GM23338 (cell line): Measurements from ENCODE around the gene NIBAN1. TPM values are rescaled to one million over a fixed set of nuclear protein-coding genes. Genes with fewer than 3 reads are reported as not detected.

Experiments
- ATAC-seq: fragments of 200-7000 bp; cut with Tn5 transposase; 3 replicates; pipeline ENCODE4 v1.9.1; 2020
- DNase-seq: peaks from one replicate; pipeline ENCODE4 v3.0.0-alpha.2; 2015; ENCODE audit warnings: low spot score
- H2AFZ ChIP-seq: fragments of 200-600 bp; sonication (generic); 2 replicates; pipeline ENCODE4 v1.8.0; 2016; ENCODE audit warnings: antibody characterized with exemption, mild to moderate bottlenecking, moderate library complexity
- H3F3A ChIP-seq: fragments of 200-600 bp; sonication (generic); replicated peaks from 2 replicates; pipeline ENCODE4 v1.8.0; 2017; ENCODE audit warnings: antibody characterized with exemption, mixed run types, low read depth
- H3K27ac ChIP-seq: fragments of 200-600 bp; sonication (generic); 2 replicates; pipeline ENCODE4 v1.6.1; 2016; ENCODE audit warnings: low read depth
- H3K27me3 ChIP-seq: fragments of 200-600 bp; sonication (generic); 2 replicates; pipeline ENCODE4 v1.8.0; 2016; ENCODE audit warnings: mild to moderate bottlenecking, mixed run types, moderate library complexity; ENCODE audit not compliant: insufficient read depth
- H3K36me3 ChIP-seq: fragments of 200-600 bp; sonication (generic); 2 replicates; pipeline ENCODE4 v1.8.0; 2016; ENCODE audit warnings: mild to moderate bottlenecking; ENCODE audit not compliant: insufficient read depth
- H3K4me1 ChIP-seq: fragments of 200-600 bp; sonication (generic); 2 replicates; pipeline ENCODE4 v1.8.0; 2016; ENCODE audit warnings: mild to moderate bottlenecking, moderate library complexity; ENCODE audit not compliant: insufficient read depth
- H3K4me2 ChIP-seq: fragments of 200-600 bp; sonication (generic); 2 replicates; pipeline ENCODE4 v1.7.1; 2017; ENCODE audit warnings: mixed run types
- H3K4me3 ChIP-seq: fragments of 200-600 bp; sonication (generic); 2 replicates; pipeline ENCODE4 v1.6.1; 2016; ENCODE audit warnings: mixed run types
- H3K79me2 ChIP-seq: fragments of 200-600 bp; sonication (generic); replicated peaks from 2 replicates; pipeline ENCODE4 v1.8.0; 2017; ENCODE audit warnings: mild to moderate bottlenecking; ENCODE audit not compliant: insufficient read depth
- H3K9me2 ChIP-seq: fragments of 200-600 bp; sonication (generic); 2 replicates; pipeline ENCODE4 v1.8.0; 2017; ENCODE audit not compliant: insufficient read depth
- H4K20me1 ChIP-seq: fragments of 200-600 bp; sonication (generic); replicated peaks from 2 replicates; pipeline ENCODE4 v1.8.0; 2017; ENCODE audit warnings: mild to moderate bottlenecking; ENCODE audit not compliant: insufficient read depth
- H3K27ac Mint-ChIP-seq: 2 replicates; pipeline ENCODE4 v1.8.0; 2020; ENCODE audit warnings: inconsistent platforms, mild to moderate bottlenecking, moderate library complexity, mixed read lengths
- H3K27me3 Mint-ChIP-seq: 3 replicates; pipeline ENCODE4 v1.8.0; 2022; ENCODE audit warnings: low read depth, mild to moderate bottlenecking, moderate library complexity, mixed read lengths, inconsistent platforms; ENCODE audit not compliant: insufficient read depth, poor library complexity
- H3K36me3 Mint-ChIP-seq: 3 replicates; pipeline ENCODE4 v1.8.0; 2021; ENCODE audit warnings: low read depth, mild to moderate bottlenecking, inconsistent platforms, moderate library complexity, mixed read lengths
- H3K4me1 Mint-ChIP-seq: 3 replicates; pipeline ENCODE4 v1.8.0; 2020; ENCODE audit warnings: mild to moderate bottlenecking, inconsistent platforms, mixed read lengths
- H3K4me3 Mint-ChIP-seq: 3 replicates; pipeline ENCODE4 v1.8.0; 2021; ENCODE audit warnings: moderate library complexity, mild to moderate bottlenecking, inconsistent platforms, mixed read lengths
- H3K9me3 Mint-ChIP-seq: 3 replicates; pipeline ENCODE4 v1.8.0; 2020; ENCODE audit warnings: moderate library complexity, mild to moderate bottlenecking, inconsistent platforms, mixed read lengths
- CREB1 ChIP-seq: fragments of 250-450 bp; sonication (Bioruptor Pico); IDR thresholded peaks from 2 replicates; pipeline ENCODE4 v1.5.0; 2020; ENCODE audit warnings: low read depth, mild to moderate bottlenecking, moderate library complexity
- EZH2phosphoT487 ChIP-seq: fragments of 200-600 bp; sonication (generic); IDR thresholded peaks from one replicate; pipeline ENCODE4 v1.8.1; 2018; ENCODE audit warnings: antibody characterized with exemption; ENCODE audit not compliant: unreplicated experiment
- JUNB ChIP-seq: IDR thresholded peaks from one replicate; pipeline ENCODE4 v1.6.1; 2016; ENCODE audit warnings: antibody characterized with exemption; ENCODE audit not compliant: unreplicated experiment
- REST ChIP-seq: IDR thresholded peaks from one replicate; pipeline ENCODE4 v1.6.1; 2018; ENCODE audit warnings: antibody characterized with exemption; ENCODE audit not compliant: unreplicated experiment
- STAT1 ChIP-seq: IDR thresholded peaks from one replicate; pipeline ENCODE4 v1.6.1; 2016; ENCODE audit warnings: antibody characterized with exemption; ENCODE audit not compliant: unreplicated experiment
- ZNF114 ChIP-seq: fragments of 250-450 bp; sonication (Bioruptor Pico); IDR thresholded peaks from 2 replicates; pipeline ENCODE4 v1.5.0; 2020; ENCODE audit warnings: mild to moderate bottlenecking, moderate library complexity
- ZNF462 ChIP-seq: fragments of 250-450 bp; sonication (Bioruptor Pico); IDR thresholded peaks from 2 replicates; pipeline ENCODE4 v1.5.0; 2020; ENCODE audit warnings: mild to moderate bottlenecking, moderate library complexity
- polyA plus RNA-seq: library from polyadenylated mRNA; unstranded; fragments of >200 nt; fragmentation: Nextera tagmentation; extraction: Ambion mirVana; gene quantifications from 2 replicates; pipeline ENCODE4 v1.2.1, GENCODE V29; 2016
- total RNA-seq: library from RNA; depleted of rRNA; stranded (reverse); fragments of >200 nt; shearing (Covaris generic); gene quantifications from 2 replicates; pipeline ENCODE4 v1.2.3, GENCODE V29; 2014
- TF ChIP-seq, protein P1 (sequence below), 2 experiments: fragments of 200-600 bp in 1 of 2; sonication (generic) in 1 of 2; conservative IDR thresholded peaks; 2 replicates each; pipeline versions ENCODE4 v1.5.1 to v1.6.1; 2016 to 2017; ENCODE audit warnings: antibody characterized with exemption in 2 of 2, low read depth in 2 of 2, mild to moderate bottlenecking in 2 of 2, moderate library complexity in 1 of 2

Gene NIBAN1
- total and polyA plus RNA-seq, 2 experiments from 2014 or later = 5.5 to 12.3 TPM

- no peak for TF ChIP-seq ZNF114 (CRISPR knock-in tag)
- TF ChIP-seq JUNB = no peak
- TF ChIP-seq, protein P1, sequence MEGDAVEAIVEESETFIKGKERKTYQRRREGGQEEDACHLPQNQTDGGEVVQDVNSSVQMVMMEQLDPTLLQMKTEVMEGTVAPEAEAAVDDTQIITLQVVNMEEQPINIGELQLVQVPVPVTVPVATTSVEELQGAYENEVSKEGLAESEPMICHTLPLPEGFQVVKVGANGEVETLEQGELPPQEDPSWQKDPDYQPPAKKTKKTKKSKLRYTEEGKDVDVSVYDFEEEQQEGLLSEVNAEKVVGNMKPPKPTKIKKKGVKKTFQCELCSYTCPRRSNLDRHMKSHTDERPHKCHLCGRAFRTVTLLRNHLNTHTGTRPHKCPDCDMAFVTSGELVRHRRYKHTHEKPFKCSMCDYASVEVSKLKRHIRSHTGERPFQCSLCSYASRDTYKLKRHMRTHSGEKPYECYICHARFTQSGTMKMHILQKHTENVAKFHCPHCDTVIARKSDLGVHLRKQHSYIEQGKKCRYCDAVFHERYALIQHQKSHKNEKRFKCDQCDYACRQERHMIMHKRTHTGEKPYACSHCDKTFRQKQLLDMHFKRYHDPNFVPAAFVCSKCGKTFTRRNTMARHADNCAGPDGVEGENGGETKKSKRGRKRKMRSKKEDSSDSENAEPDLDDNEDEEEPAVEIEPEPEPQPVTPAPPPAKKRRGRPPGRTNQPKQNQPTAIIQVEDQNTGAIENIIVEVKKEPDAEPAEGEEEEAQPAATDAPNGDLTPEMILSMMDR (conservative IDR thresholded peaks at IDR 0.05; ENCODE audit: low read depth in 2 of 2) = no peak
- no peak for TF ChIP-seq STAT1
- no peak for TF ChIP-seq REST
- TF ChIP-seq EZH2phosphoT487 = no peak
Measured at GRCh38 chr1:184937729-184938128, 36.6 kb downstream of the NIBAN1 start (continued).

DNA sequence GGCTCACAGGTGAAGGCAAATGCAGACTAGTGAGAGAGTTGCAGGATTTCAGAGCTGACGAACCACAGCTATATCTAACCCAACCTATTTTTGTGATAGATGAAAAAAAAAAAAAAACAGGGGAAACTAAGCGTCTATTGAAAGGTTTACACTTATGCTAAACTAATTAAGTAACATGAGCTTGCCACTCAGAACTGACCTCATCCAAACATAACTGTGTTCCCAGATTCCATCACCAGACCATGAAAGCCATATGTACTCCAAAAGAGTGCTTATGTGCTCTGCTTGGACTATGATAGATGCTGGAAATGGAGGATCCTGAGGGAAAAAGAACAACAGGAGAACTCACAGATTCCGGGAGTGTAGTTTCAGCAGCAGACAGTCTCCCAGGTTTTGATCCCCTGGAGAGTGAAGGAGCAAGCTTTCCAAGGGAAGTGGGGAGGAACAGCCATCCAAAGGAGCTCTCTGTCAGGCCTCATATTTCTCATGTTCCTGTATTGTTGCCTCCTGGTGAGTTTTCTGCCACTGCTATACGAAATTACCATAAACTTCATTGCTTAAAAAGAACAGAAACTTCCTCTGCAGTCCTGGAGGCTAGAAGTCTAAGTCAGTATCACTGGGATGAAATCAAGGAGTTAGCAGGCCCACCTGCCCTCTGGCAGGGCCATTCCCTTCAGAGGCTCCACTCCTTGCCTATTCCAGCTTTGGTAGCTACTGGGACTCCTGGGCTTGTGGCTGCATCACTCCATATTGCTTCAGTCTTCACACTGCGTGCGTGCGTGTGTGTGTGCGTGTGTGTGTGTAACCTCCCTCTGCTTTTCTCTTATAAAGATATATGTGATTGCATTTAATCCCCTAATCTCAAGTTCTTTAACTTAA, 38.1 kb downstream of the NIBAN1 start:
- Histone ChIP-seq H3K27me3 (no peaks in the 10 kb centered on the region), H3K36me3 (no peaks in the 10 kb centered on the region), H3K4me3 (no peak overlapping the region), H3K4me2 (no peak overlapping the region), H3K4me1 (peaks cover 14% of the 10 kb centered on the region), H2AFZ (no peak overlapping the region), H3K79me2 (no peaks in the 10 kb centered on the region), H4K20me1 (no peaks in the 10 kb centered on the region), H3K27ac (no peak overlapping the region), H3F3A (no peaks in the 10 kb centered on the region), H3K9me2 (no peaks in the 10 kb centered on the region)
- Mint-ChIP-seq H3K27me3 (peaks cover 2% of the 10 kb centered on the region), H3K9me3 (no peaks in the 10 kb centered on the region), H3K27ac (peak overlapping the region; percentile 11; the same call in 1 of the 2 replicates), H3K4me3 (no peak overlapping the region), H3K4me1 (peaks cover 25% of the 10 kb centered on the region), H3K36me3 (peaks cover 6% of the 10 kb centered on the region; the same call in 2 of the 3 replicates)
- DNase-seq (no peak), ATAC-seq (peak; percentile 41; the same call in 2 of the 3 replicates)
- TF ChIP-seq ZNF462 (CRISPR knock-in tag) = no peak
- TF ChIP-seq CREB1 (CRISPR knock-in tag) = no peak
- no peak for TF ChIP-seq REST
- TF ChIP-seq EZH2phosphoT487 = no peak
